IPS-18a (cell line): ENCODE results near the gene MIDN.
"Not testable (repeated sequence)": the region's sequence is repeated elsewhere in the genome, so short reads cannot be mapped to it uniquely, and the experiment has no call there.

Experiments used
- H3K27ac ChIP-seq: one replicate; pipeline ENCODE4 v1.5.1; 2013; ENCODE audit warnings: low read length
- H3K27me3 ChIP-seq: one replicate; pipeline ENCODE4 v1.6.1; 2013; ENCODE audit warnings: mild to moderate bottlenecking, low read length; ENCODE audit not compliant: control insufficient read depth, insufficient read depth
- H3K36me3 ChIP-seq: one replicate; pipeline ENCODE4 v1.6.1; 2013; ENCODE audit warnings: low read depth, low read length; ENCODE audit not compliant: control insufficient read depth
- H3K4me1 ChIP-seq: one replicate; pipeline ENCODE4 v1.6.1; 2013; ENCODE audit warnings: low read depth, low read length; ENCODE audit not compliant: control insufficient read depth
- H3K4me3 ChIP-seq: one replicate; pipeline ENCODE4 v1.5.1; 2013; ENCODE audit warnings: low read length
- H3K9ac ChIP-seq: one replicate; pipeline ENCODE4 v1.6.1; 2013; ENCODE audit warnings: mild to moderate bottlenecking, low read length, moderate library complexity
- H3K9me3 ChIP-seq: one replicate; pipeline ENCODE4 v1.6.1; 2013; ENCODE audit warnings: low read depth, low read length; ENCODE audit not compliant: control insufficient read depth

Gene MIDN

GRCh38 chr19:1245494-1246264 lies 2.7 kb upstream of the MIDN start:
- H3K9me3 ChIP-seq, result no peaks in the 10 kb centered on the region
- H3K27ac ChIP-seq, result no peak overlapping the region
- H3K4me1 ChIP-seq, result peaks cover 6% of the 10 kb centered on the region
- peaks cover 5% of the 10 kb centered on the region for H3K27me3 ChIP-seq
- no peak overlapping the region for H3K4me3 ChIP-seq
- H3K36me3 ChIP-seq, result no peaks in the 10 kb centered on the region
- no peak overlapping the region for H3K9ac ChIP-seq

- not testable (repeated sequence) for H3K36me3 ChIP-seq, H3K27ac ChIP-seq, H3K4me3 ChIP-seq, H3K27me3 ChIP-seq, H3K9ac ChIP-seq, H3K4me1 ChIP-seq, H3K9me3 ChIP-seq
These were observed 1.9 kb upstream of the MIDN start for GRCh38 chr19:1246265-1247087.

DNA sequence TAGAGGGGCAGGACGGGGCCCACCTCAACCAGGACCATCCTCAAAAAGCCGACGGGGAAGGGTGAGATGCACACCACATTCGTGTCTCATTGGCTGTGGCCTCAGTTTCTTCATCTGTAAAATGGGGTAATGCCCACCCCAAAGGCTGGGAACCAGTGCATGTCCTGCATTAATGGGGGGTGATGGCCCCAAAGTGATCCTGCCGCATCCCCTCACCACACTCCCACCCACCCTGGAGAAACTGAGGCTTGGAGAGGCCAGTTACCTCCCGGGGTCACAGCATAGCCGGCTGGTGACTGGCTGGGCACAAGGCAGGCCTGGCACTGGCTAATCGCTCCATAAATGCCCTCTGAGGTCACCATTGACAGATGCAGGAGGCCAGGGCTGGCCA lies 640 bp upstream of the MIDN start:
- Histone ChIP-seq H3K27me3 (no peaks in the 10 kb centered on the region), H3K36me3 (peaks cover 7% of the 10 kb centered on the region), H3K9me3 (no peaks in the 10 kb centered on the region), H3K9ac (peak overlapping the region; percentile 83), H3K27ac (no peak overlapping the region), H3K4me3 (peak overlapping the region; percentile 62), H3K4me1 (peaks cover 3% of the 10 kb centered on the region)

DNA sequence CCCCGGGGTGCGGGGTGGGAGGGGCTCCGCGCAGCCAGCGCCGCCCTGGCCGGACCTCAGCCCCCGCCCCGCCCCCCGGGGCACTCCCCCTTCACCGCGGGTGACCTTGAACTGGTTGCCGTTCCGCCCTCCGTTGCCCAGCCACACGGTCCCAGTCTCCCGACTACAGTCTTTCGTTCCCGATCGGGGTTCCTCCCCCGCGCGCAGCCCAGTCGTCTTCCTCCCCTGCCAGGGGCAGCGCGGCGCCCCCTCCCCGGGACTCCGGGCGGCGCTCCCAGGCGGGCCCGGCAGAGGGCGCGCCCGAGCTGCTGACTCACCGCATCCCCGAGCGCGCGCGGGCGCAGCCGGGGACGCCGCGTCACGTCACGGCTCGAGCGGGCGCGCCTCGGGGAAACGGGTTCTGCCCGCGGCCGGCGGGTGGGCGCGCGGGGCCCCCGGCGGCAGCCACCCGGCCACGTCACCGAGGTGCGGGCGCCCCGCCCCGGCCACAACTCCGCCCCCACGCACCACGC lies 459 bp downstream of the MIDN start:
- no peaks in the 10 kb centered on the region for H3K27me3 ChIP-seq
- H3K36me3 ChIP-seq, result peaks cover 7% of the 10 kb centered on the region
- H3K9me3 ChIP-seq, result no peaks in the 10 kb centered on the region
- peaks cover 3% of the 10 kb centered on the region for H3K4me1 ChIP-seq
- peak overlapping the region; percentile 62 for H3K4me3 ChIP-seq
- peak overlapping the region; percentile 83 for H3K9ac ChIP-seq
- H3K27ac ChIP-seq, result peak overlapping the region; percentile 47

DNA sequence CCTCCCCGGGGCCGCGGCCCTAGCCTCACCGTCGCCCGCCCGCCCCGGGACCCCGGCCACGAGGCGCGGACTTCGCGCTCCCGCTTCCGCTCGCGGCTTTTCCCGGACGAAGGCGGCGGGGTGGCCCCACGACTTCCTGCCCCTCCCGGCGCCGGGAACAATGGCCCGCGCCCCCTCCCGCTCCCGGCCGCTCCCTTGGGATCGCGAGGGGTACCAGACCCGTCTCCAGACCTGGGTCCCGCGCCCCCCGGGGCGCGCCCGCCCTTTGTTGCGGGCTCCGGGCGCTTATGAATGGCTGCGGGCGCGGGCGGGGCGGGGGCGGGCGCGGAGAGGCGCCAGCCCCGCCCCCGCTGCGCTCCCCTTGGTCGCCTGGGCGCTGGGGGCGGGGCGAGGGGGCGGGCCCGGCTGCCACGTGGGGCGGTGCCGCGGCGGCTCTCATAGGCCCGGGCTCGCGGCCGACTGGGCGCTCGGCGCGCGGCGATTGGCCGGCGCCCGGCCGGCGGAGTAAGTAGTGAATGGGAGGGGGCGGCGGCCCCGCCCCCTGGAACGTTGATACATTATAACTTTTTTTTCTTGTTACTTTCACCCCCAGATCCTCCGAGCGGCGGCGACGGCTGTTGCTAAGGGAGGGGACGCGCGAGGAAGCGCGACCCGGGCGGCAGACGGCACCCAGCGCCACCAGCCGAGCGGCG lies 1.1 kb downstream of the MIDN start:
- Histone ChIP-seq H3K9ac (peak overlapping the region; percentile 97), H3K27ac (no peak overlapping the region), H3K36me3 (peaks cover 12% of the 10 kb centered on the region), H3K4me3 (peak overlapping the region; percentile 82), H3K4me1 (peaks cover 3% of the 10 kb centered on the region), H3K27me3 (no peaks in the 10 kb centered on the region), H3K9me3 (no peaks in the 10 kb centered on the region)

- Histone ChIP-seq H3K36me3 (peaks cover 18% of the 10 kb centered on the region), H3K9me3 (no peaks in the 10 kb centered on the region), H3K27ac (no peak overlapping the region), H3K4me1 (no peaks in the 10 kb centered on the region), H3K27me3 (no peaks in the 10 kb centered on the region), H3K4me3 (peak overlapping the region; percentile 82), H3K9ac (peak overlapping the region; percentile 97)
These were observed 1.6 kb downstream of the MIDN start for GRCh38 chr19:1249990-1250436.

DNA sequence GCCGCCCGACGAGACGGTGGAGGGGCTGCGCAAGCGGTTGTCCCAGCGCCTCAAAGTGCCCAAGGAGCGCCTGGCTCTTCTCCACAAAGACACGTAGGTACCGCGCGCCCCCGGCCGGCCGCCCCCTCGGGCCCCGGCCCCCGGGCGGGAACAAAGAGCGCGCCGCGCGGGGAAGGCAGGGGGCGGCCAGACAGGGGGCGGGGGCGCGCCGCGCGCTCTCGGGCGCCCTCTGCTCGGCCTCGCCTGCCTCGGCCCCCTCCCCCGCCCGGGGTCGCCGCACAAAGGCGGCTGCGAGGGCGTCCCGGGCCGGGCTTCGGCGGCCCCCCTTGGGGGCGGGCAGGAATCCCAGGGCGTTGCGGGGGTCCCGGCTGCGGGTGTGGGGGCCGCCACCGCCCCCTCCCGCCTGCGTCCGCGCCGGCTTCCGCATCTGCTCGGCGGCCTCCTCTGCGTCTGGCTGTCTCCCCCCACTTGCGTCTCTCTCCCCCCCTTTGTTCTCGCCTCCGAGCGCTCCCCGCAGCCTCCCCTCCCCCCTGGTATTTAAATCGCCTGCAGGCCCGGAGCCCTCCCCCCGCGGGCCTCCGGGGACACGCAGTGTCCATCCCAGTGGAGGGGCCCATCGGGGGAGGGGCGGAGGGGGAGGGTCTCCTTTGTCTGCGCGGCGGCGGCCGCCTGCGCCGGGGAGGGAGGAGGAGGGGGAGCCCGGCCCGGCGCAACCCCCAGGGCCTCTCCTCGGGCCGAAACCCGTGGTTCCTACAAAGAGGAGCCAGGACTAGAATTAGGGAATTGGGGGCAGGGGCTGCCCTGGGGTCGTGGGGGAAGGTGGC lies 2.3 kb downstream of the MIDN start:
- H3K9ac ChIP-seq, result peak overlapping the region; percentile 97
- H3K27ac ChIP-seq, result peak overlapping the region; percentile 87
- H3K4me3 ChIP-seq, result peak overlapping the region; percentile 82
- H3K36me3 ChIP-seq, result peaks cover 24% of the 10 kb centered on the region
- H3K27me3 ChIP-seq, result no peaks in the 10 kb centered on the region
- no peaks in the 10 kb centered on the region for H3K4me1 ChIP-seq
- H3K9me3 ChIP-seq, result no peaks in the 10 kb centered on the region

GRCh38 chr19:1251330-1252220 lies 3.2 kb downstream of the MIDN start:
- peak overlapping the region; percentile 97 for H3K9ac ChIP-seq
- H3K9me3 ChIP-seq, result no peaks in the 10 kb centered on the region
- no peaks in the 10 kb centered on the region for H3K4me1 ChIP-seq
- peaks cover 31% of the 10 kb centered on the region for H3K36me3 ChIP-seq
- H3K4me3 ChIP-seq, result peak overlapping the region; percentile 82
- H3K27me3 ChIP-seq, result no peaks in the 10 kb centered on the region
- peak overlapping the region; percentile 87 for H3K27ac ChIP-seq

DNA sequence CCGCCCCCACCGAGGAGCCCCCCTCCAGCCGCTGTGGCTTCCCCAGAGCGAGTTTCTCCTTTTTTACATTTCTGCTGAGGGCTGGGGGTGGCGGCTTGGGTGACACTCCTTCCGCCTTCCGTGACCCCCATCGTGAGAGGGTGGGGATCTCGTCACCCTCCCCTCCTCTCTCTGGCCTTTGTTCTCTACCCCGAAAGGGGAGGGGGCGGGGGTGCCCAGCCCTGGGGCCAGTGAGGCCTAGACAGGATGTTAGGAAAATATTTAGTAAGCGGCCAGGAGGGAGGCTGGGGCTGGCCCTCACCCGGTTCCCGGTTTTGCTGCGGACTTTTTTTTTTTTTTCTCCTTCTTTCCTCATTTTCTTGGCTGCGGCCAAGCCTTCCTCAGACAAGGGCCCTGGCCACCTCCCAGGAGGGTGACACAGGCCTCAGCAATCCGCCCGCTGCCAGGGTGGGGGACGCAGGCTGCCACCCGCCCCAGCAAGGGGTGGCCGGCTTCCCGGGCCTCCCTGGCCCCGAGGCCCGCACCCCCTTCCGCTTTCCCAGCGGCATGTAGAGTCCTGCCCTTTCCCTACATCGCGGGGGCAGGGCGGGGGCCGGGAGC lies 3.9 kb downstream of the MIDN start:
- H3K4me1 ChIP-seq, result no peaks in the 10 kb centered on the region
- peak overlapping the region; percentile 97 for H3K9ac ChIP-seq
- H3K4me3 ChIP-seq, result peak overlapping the region; percentile 82
- H3K27ac ChIP-seq, result no peak overlapping the region
- H3K27me3 ChIP-seq, result no peaks in the 10 kb centered on the region
- H3K9me3 ChIP-seq, result no peaks in the 10 kb centered on the region
- peaks cover 36% of the 10 kb centered on the region for H3K36me3 ChIP-seq
